IMR-90 (cell line): Measurements from ENCODE around the gene ODAM. TPM values are rescaled to one million over a fixed set of nuclear protein-coding genes. Genes with fewer than 3 reads are reported as not detected.

Experiments used
- ATAC-seq: fragments of 200-7000 bp; cut with Tn5 transposase; 2 replicates; pipeline ENCODE4 v1.9.1; 2020; ENCODE audit warnings: low read depth, mild to moderate bottlenecking, moderate library complexity
- BruUV-seq: library from RNA; stranded (reverse); fragments of 400-500 nt; replicated peaks from 2 replicates; lab custom pipeline; 2021; lab: Mats Ljungman, UMichigan
- CTCF ChIA-PET: fragments of 300-600 bp; formaldehyde crosslinking; extraction: SDS; loops from one replicate; lab custom pipeline; 2021; ENCODE audit warnings: antibody characterized with exemption; lab: Yijun Ruan, JAX
- POLR2A ChIA-PET: fragments of 300-600 bp; sonication (Branson Sonifier 250); formaldehyde crosslinking; loops from one replicate; lab custom pipeline; 2022; ENCODE audit warnings: antibody characterized with exemption; ENCODE audit not compliant: unreplicated experiment; lab: Charles Lee
- DNase-seq: peaks from one replicate; pipeline ENCODE4 v3.0.0; 2013
- H2AFZ ChIP-seq: replicated peaks from 2 replicates; pipeline ENCODE3; 2013; ENCODE audit warnings: low read length, mild to moderate bottlenecking; ENCODE audit not compliant: poor library complexity
- H2AK5ac ChIP-seq: 2 replicates; pipeline ENCODE4 v1.6.1; 2013; ENCODE audit warnings: low read depth, low read length, inconsistent platforms
- H2AK9ac ChIP-seq: replicated peaks from 2 replicates; pipeline ENCODE3; 2013; ENCODE audit warnings: mild to moderate bottlenecking, low read depth, low read length, moderate library complexity; ENCODE audit not compliant: poor library complexity
- H2BK120ac ChIP-seq: 2 replicates; pipeline ENCODE4 v1.6.1; 2013; ENCODE audit warnings: low read depth, low read length, inconsistent platforms
- H2BK15ac ChIP-seq: 3 replicates; pipeline ENCODE4 v1.6.1; 2013; ENCODE audit warnings: low read depth, low read length, inconsistent platforms
- H2BK20ac ChIP-seq: 2 replicates; pipeline ENCODE4 v1.6.1; 2013; ENCODE audit warnings: low read depth, mild to moderate bottlenecking, inconsistent platforms, low read length, moderate library complexity
- H2BK5ac ChIP-seq: 2 replicates; pipeline ENCODE4 v1.6.1; 2013; ENCODE audit warnings: mild to moderate bottlenecking, low read depth, low read length, inconsistent platforms; ENCODE audit not compliant: poor library complexity, severe bottlenecking
- H3K14ac ChIP-seq: replicated peaks from 2 replicates; pipeline ENCODE4 v1.6.1; 2013; ENCODE audit warnings: low read depth, low read length, inconsistent platforms
- H3K18ac ChIP-seq: 2 replicates; pipeline ENCODE4 v1.6.1; 2013; ENCODE audit warnings: low read depth, low read length, control low read depth
- H3K23ac ChIP-seq: 2 replicates; pipeline ENCODE4 v1.6.1; 2013; ENCODE audit warnings: low read depth, low read length, inconsistent platforms
- H3K27ac ChIP-seq: 2 replicates; pipeline ENCODE4 v1.5.1; 2013; ENCODE audit warnings: mild to moderate bottlenecking, control low read depth, low read length; ENCODE audit not compliant: insufficient read depth
- H3K27me3 ChIP-seq: 2 replicates; pipeline ENCODE4 v1.6.1; 2013; ENCODE audit warnings: low read length; ENCODE audit not compliant: control insufficient read depth, insufficient read depth
- H3K36me3 ChIP-seq: 2 replicates; pipeline ENCODE4 v1.6.1; 2013; ENCODE audit warnings: low read length, mixed read lengths; ENCODE audit not compliant: control insufficient read depth, insufficient read depth
- H3K4ac ChIP-seq: 2 replicates; pipeline ENCODE4 v1.6.1; 2013; ENCODE audit warnings: low read depth, low read length, inconsistent platforms
- H3K4me1 ChIP-seq: 2 replicates; pipeline ENCODE4 v1.6.1; 2013; ENCODE audit warnings: low read length, mixed read lengths; ENCODE audit not compliant: control insufficient read depth, insufficient read depth
- H3K4me2 ChIP-seq: 2 replicates; pipeline ENCODE4 v1.6.1; 2013; ENCODE audit warnings: low read depth, mild to moderate bottlenecking, control low read depth, low read length, moderate library complexity
- H3K4me3 ChIP-seq: 2 replicates; pipeline ENCODE4 v1.5.1; 2013; ENCODE audit warnings: low read depth, mild to moderate bottlenecking, control low read depth, low read length, moderate library complexity; ENCODE audit not compliant: insufficient read depth
- H3K56ac ChIP-seq: 2 replicates; pipeline ENCODE4 v1.6.1; 2013; ENCODE audit warnings: low read length, inconsistent platforms; ENCODE audit not compliant: insufficient read depth; ENCODE audit errors: extremely low read depth
- H3K79me1 ChIP-seq, 2 experiments: 2 replicates each; pipeline ENCODE4 v1.6.1; 2013; ENCODE audit warnings: low read length in 2 of 2, inconsistent platforms in 1 of 2, low read depth in 1 of 2
- H3K9ac ChIP-seq: 2 replicates; pipeline ENCODE4 v1.6.1; 2013; ENCODE audit warnings: low read depth, low read length, control low read depth
- H3K9me1 ChIP-seq: 2 replicates; pipeline ENCODE4 v1.6.1; 2013; ENCODE audit warnings: low read length, inconsistent platforms; ENCODE audit not compliant: insufficient read depth
- H3K9me3 ChIP-seq: 2 replicates; pipeline ENCODE4 v1.6.1; 2013; ENCODE audit warnings: low read length; ENCODE audit not compliant: control insufficient read depth, insufficient read depth
- H4K20me1 ChIP-seq: 2 replicates; pipeline ENCODE4 v1.6.1; 2013; ENCODE audit warnings: low read length, inconsistent platforms; ENCODE audit not compliant: insufficient read depth
- H4K5ac ChIP-seq: 2 replicates; pipeline ENCODE4 v1.6.1; 2013; ENCODE audit warnings: mild to moderate bottlenecking, low read depth, low read length, control low read depth
- H4K8ac ChIP-seq, 2 experiments: 2 replicates each; pipeline ENCODE4 v1.6.1; 2013; ENCODE audit warnings: low read depth in 2 of 2, low read length in 2 of 2, control low read depth in 1 of 2, inconsistent platforms in 1 of 2
- H4K91ac ChIP-seq: 2 replicates; pipeline ENCODE4 v1.6.1; 2013; ENCODE audit warnings: low read depth, low read length, inconsistent platforms; ENCODE audit not compliant: insufficient read depth
- CEBPB ChIP-seq: IDR thresholded peaks from 2 replicates; pipeline ENCODE4 v1.6.1; 2012; ENCODE audit warnings: low read depth, low read length, improper control_type of control experiment
- CHD1 ChIP-seq: IDR thresholded peaks from 2 replicates; pipeline ENCODE4 v1.6.1; 2012; ENCODE audit warnings: low read depth, low read length, improper control_type of control experiment
- CTCF ChIP-seq: conservative IDR thresholded peaks from 2 replicates; pipeline ENCODE4 v1.5.1; 2012; ENCODE audit warnings: mild to moderate bottlenecking, low read depth, low read length, improper control_type of control experiment
- FOS ChIP-seq: fragments of 150-350 bp; IDR thresholded peaks from 2 replicates; pipeline ENCODE4 v1.6.1; 2016; ENCODE audit warnings: low read depth, low read length
- MAFK ChIP-seq: IDR thresholded peaks from 2 replicates; pipeline ENCODE4 v1.6.1; 2012; ENCODE audit warnings: low read depth, low read length, improper control_type of control experiment
- NFE2L2 ChIP-seq: fragments of 150-350 bp; IDR thresholded peaks from 2 replicates; pipeline ENCODE4 v1.6.1; 2016; ENCODE audit warnings: low read depth, mild to moderate bottlenecking, low read length
- POLR2A ChIP-seq: IDR thresholded peaks from 2 replicates; pipeline ENCODE4 v1.6.1; 2012; ENCODE audit warnings: mild to moderate bottlenecking, low read depth, low read length
- RCOR1 ChIP-seq: IDR thresholded peaks from 2 replicates; pipeline ENCODE4 v1.6.1; 2012; ENCODE audit warnings: mild to moderate bottlenecking, low read length, improper control_type of control experiment; ENCODE audit not compliant: insufficient replicate concordance
- RFX5 ChIP-seq: IDR thresholded peaks from 2 replicates; pipeline ENCODE4 v1.8.0; 2012; ENCODE audit warnings: low read depth, mild to moderate bottlenecking, low read length, moderate library complexity
- WGBS, 2 experiments: methylation state at CpG; one replicate each; pipeline versions ENCODE4 v1.1.5 to v1.1.7; 2013; ENCODE audit warnings: missing lambda C conversion rate in 2 of 2; ENCODE audit not compliant: insufficient read length in 1 of 2; ENCODE audit errors: extremely low coverage in 2 of 2; 5-methylcytosine and 5-hydroxymethylcytosine counted together
- dilution Hi-C: fragments of 300-500 bp; cut with HindIII; formaldehyde crosslinking; loops from one replicate; pipeline ENCODE4 v1.14.3; 2018; ENCODE audit warnings: low sequenced_read_pairs; ENCODE audit not compliant: unreplicated experiment
- in situ Hi-C: fragments of 300-500 bp; cut with MboI; formaldehyde crosslinking; loops from 3 replicates; pipeline ENCODE4 v1.14.3; 2019; ENCODE audit warnings: low sequenced_read_pairs, inconsistent platforms, mixed read lengths
- intact Hi-C: fragments of 100-400 bp; cut with micrococcal nuclease; formaldehyde crosslinking; loops from 2 replicates; pipeline ENCODE4 v1.10.0; 2022
- polyA plus RNA-seq, 3 experiments: library from polyadenylated mRNA; depleted of rRNA; stranded (reverse); fragments of >200 nt; gene quantifications; 2 replicates each; pipeline ENCODE4 v1.2.3, GENCODE V29; 2012; ENCODE audit warnings: low replicate concordance in 1 of 3
- total RNA-seq: library from RNA; depleted of rRNA; stranded (reverse); fragments of >200 nt; gene quantifications from 2 replicates; pipeline ENCODE4 v1.2.3, GENCODE V29; 2012

The ODAM gene
- total and polyA plus RNA-seq, 2 of the 4 experiments (the other 2 are of a cell fraction): not detected

DNA sequence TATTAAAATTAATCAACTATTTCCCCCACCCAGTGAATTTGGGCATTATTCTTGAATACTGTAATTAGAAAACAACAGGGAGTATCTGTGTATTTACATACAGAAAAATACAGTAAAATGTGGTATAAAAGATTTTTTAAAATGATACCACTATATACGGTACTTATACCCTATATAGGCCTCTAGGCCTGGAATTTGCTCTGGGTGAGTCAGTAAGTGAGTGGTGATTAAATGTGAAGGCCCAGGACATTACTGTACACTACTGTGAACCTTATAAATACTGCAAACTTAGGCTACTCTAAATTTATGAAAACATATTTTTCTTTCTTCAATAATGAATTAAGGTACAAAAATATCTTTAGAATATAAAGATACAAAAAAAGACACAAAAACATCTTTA lies 40.6 kb downstream of the ODAM start:
- no peak for ATAC-seq
- no peak overlapping the region for H4K8ac ChIP-seq
- POLR2A ChIA-PET: no interaction called here
- no peaks in the 10 kb centered on the region for H3K79me1 ChIP-seq
- H3K9me1 ChIP-seq: no peaks in the 10 kb centered on the region
- BruUV-seq: no TSS peak
- H3K56ac ChIP-seq: no peak overlapping the region
- H3K14ac ChIP-seq: no peak overlapping the region
- dilution Hi-C loops (no loop called here), intact Hi-C loops (no loop called here), in situ Hi-C loops (no loop called here)
- no peak overlapping the region for H3K27ac ChIP-seq
- H2AK5ac ChIP-seq: no peak overlapping the region
- CTCF ChIA-PET: no interaction called here
- H2BK120ac ChIP-seq: no peak overlapping the region
- no peaks in the 10 kb centered on the region for H4K20me1 ChIP-seq
- H3K4me1 ChIP-seq: no peaks in the 10 kb centered on the region
- no peak overlapping the region for H3K23ac ChIP-seq
- no peak overlapping the region for H3K9ac ChIP-seq
- no CpG with 5 or more reads among the region's 1 CpG for WGBS, 2 experiments
- H2AFZ ChIP-seq: no peak overlapping the region
- no peak overlapping the region for H3K4ac ChIP-seq
- H2AK9ac ChIP-seq: no peak overlapping the region
- no peak overlapping the region for H2BK20ac ChIP-seq
- H2BK15ac ChIP-seq: no peak overlapping the region
- H3K27me3 ChIP-seq: no peaks in the 10 kb centered on the region
- no peaks in the 10 kb centered on the region for H3K36me3 ChIP-seq
- no peaks in the 10 kb centered on the region for H3K9me3 ChIP-seq
- DNase-seq: peak; percentile 4
- no peak overlapping the region for H4K91ac ChIP-seq
- no peak overlapping the region for H3K18ac ChIP-seq
- H3K4me3 ChIP-seq: no peak overlapping the region
- H3K4me2 ChIP-seq: no peak overlapping the region
- TF ChIP-seq CEBPB (no peak), NFE2L2 (no peak), CTCF (no peak), RFX5 (no peak), CHD1 (no peak), MAFK (no peak), POLR2A (no peak), RCOR1 (no peak), FOS (no peak)
- H4K5ac ChIP-seq: no peak overlapping the region
- no peak overlapping the region for H2BK5ac ChIP-seq
